HT-29 (cell line): ENCODE results near the gene NFKB1. TPM values are rescaled to one million over a fixed set of nuclear protein-coding genes. Genes with fewer than 3 reads are reported as not detected.
A peak's percentile ranks its signal among the peaks of the same experiment; 100 is the strongest.

Experiments used
- DNase-seq: peaks from one replicate; pipeline ENCODE4 v3.0.0-alpha.2; 2015; ENCODE audit warnings: low spot score
- total RNA-seq: library from RNA; depleted of rRNA; stranded (reverse); fragments of >200 nt; shearing (Covaris generic); gene quantifications from 2 replicates; pipeline ENCODE4 v1.2.3, GENCODE V29; 2014

NFKB1 gene
- total RNA-seq, 1 experiment from 2014 or later: 21.2 TPM

DNA sequence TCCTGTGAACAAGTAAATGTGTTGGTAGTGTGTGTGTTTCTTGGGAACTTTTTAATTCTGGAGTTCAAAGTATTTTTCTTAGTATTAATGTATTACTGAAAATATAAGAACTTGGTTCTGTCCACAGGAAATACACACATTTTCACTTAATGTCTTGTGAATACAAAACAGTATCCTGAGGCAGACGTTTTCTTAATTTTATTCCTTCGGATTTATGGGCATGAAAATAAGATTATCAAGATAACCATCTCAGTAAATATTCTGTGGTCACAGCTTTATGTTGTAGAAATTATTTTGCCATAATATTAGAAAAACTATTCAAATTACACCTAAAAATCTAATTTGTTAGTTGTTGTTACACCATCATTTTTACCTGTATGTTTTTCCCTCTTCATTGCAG is 29.8 kb downstream of the NFKB1 start:
- no peak for DNase-seq

- no peak for DNase-seq
These were observed 30.3 kb downstream of the NFKB1 start for GRCh38 chr4:102531462-102531861.

GRCh38 chr4:102533348-102533747 is 32.2 kb downstream of the NFKB1 start:
- peak; percentile 34 for DNase-seq

DNA sequence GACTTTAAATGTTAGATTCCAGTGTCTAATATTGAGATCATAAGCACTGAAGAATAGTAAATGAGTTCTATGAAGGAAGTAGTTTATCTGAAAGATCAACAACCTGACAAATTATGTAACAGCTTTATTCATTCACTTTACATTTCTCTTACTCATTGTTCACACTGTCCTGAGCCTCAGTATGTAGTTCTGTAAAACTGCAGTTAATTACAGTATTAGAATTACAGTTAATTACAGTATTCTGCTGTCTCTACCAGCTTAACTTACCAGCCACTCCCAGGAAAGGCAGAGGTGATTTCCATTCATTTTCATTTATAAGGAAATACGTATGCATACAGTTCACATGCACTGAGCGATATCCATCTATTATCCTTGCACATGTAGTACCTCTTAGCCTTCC is 32.7 kb downstream of the NFKB1 start:
- peak; percentile 29 for DNase-seq

DNA sequence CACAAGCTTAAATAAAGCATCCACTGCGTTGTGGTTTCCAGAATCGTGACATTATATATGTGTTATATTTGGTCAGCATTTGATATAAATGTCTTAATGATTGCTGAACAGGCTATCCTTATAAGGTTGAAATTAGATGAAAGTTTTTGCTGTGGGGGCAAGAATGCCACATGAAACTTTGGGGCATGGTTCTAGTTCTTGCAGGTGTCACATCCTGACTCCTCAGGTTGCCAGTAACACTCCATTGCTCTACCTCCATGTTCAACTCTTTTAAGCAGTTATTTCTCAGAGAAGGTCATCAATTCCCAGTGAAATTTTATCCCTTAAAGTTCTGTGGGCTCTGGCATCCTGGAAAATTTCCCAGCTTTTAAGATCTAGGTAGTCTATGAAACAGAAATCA is 33.7 kb downstream of the NFKB1 start:
- no peak for DNase-seq

- DNase-seq: no peak
These were observed 34.4 kb downstream of the NFKB1 start for GRCh38 chr4:102535398-102536082.

DNA sequence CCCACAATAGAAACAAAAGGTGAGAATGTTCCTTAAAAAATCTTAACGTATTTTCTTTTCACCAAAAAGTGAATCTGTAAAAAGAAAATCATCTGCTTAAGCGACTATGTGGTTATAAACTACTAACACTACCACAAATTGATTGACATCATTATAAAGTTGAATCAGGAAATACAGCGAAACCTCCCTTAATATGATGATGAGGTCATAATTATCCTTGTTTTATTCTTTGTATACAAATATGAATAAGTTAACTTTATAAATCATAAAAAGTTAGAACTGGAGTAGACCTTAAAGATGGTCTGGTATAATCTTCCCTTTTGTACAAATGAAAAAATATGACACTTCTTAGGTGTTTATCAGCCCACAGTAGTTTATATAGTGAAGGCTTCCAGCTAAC is 35.6 kb downstream of the NFKB1 start:
- no peak for DNase-seq

- DNase-seq: no peak
These were observed 36.1 kb downstream of the NFKB1 start for GRCh38 chr4:102537269-102537668.

GRCh38 chr4:102541697-102542096 is 40.5 kb downstream of the NFKB1 start:
- DNase-seq: no peak

GRCh38 chr4:102543030-102543928 is 42.1 kb downstream of the NFKB1 start:
- DNase-seq: no peak

DNA sequence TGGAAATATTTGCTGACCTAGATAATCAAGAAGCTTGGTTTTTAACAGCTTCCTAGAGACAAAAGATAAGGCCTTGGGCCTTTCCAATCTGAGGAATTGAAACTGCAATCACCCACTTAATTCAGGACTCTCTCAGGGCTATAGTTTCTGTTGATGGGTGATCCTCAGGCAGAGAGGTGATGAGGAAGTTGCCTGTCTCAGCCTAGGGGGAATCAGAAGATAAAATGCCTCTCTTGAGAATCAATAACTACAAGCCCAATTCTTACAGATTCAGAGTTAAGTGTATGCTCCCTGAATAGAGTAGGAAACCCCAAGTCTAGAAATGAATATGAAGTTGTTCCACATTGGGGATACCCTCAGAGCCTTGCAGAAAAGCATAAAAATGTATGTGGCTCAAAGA is 45.5 kb downstream of the NFKB1 start:
- DNase-seq: no peak

DNA sequence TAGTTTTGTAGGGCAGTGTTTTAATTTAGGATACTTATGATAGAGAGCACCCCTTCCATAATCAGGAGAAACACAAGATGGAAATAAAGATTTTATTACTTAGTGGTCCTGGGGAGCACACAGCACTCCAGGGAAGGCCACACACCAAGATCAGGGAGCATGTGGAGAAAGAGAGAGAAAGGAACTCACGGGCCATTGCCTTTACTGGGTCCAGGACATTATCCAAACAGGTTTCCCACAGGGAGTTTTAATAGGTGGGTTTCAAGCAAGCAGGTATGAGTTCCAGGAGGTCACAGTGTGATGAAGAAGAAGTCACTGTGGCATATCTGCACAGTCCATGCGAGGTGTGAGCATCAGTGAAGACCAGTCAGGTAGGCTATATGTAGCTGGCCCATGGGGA is 46.8 kb downstream of the NFKB1 start:
- no peak for DNase-seq

- DNase-seq: no peak
These were observed 50.9 kb downstream of the NFKB1 start for GRCh38 chr4:102551958-102552565.

DNA sequence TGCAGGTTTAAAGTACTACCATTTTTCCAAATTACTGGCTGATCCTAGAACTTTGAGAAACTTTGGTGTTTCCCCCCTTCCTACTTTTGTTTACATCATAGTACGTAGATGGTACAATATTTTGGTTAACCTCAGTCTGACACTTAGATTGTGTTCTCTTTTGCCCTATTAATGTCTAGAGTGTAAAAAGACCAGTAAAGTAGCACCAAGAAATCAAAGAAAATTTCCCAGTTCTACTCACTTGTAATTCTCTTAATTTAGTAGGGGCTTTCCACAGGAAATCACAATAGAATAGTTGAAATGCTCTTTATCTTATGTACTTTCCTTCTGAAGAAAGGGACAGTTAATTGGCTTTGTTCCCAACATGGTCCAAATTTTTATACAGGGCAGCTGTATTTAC is 51.6 kb downstream of the NFKB1 start:
- DNase-seq: no peak

DNA sequence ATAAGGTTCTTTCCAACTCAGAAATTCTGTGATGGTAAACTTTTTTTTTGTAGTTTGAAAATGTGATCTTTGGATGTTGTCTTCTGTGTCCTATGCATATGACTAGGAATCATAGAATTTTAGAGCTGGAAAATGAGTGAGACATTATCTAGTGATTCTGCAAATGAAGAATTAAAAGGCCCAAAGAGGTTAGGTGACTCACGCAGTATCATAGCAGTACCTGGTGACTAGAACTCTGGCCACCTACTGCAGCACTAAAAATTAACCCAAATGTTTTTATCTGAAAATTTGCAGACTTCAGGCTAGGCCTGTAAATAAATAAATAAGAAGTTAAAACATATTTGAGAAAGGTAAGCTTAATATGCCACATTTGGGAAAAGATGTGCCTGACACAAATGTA is 52.8 kb downstream of the NFKB1 start:
- DNase-seq: no peak

DNA sequence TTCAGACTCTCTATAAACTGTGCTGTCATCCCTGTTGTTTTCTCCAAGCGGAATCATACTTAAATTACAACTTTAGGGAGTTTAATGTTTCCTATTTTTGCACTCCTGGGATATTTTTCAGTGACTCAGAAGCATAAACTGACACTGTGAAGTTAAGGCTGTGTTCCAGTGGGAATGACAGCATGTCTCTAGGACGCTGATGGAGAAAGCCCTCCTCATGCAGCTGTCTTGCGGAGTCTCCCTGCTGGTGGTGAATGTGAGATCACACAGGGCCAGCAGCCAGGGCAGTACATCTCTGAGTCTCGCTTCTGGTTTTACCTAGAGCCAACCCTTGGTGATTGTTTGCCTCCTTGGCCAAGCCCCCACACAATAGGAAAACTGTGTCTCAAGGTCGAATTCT is 53.3 kb downstream of the NFKB1 start:
- DNase-seq: no peak

- no peak for DNase-seq
These were observed 53.8 kb downstream of the NFKB1 start for GRCh38 chr4:102554992-102555391.

GRCh38 chr4:102557636-102558035 is 56.5 kb downstream of the NFKB1 start:
- DNase-seq: no peak

GRCh38 chr4:102560115-102560514 is 59.0 kb downstream of the NFKB1 start:
- DNase-seq: no peak

DNA sequence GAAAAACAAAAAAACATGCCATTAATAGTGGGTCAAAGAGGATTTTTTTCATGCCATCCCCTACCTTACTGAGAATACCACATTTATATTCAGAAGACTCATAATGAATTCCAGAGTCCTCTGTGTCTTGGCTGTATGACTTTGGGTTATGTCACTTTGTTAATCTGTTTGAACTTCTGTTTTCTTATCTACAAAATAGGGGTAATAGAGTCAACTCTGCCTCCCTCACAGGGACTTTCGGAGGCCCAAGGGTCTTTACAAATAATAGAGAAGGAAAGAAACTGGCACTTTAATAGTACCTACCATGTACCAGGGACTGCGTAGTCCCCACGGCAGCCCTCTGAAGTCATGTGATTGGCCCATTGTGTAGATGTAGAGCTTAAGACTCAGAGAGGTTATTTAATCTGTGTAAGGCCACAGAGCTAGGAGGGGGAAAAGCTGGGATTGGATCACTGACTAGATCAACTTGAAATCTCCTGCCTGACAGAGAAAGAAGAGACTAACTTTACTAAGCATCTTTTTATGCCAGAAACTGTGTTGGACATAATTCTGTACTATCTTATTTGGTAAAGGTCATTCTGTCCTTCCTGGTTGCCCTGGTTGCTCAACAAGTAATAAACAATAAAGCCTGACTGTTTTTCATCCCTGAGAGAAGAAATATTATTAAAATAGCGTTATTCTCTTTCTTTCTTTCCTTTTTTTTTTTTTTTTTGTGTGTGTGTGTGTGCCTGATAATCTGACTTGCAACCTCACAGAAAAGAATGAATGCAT is 59.6 kb downstream of the NFKB1 start:
- DNase-seq: no peak

DNA sequence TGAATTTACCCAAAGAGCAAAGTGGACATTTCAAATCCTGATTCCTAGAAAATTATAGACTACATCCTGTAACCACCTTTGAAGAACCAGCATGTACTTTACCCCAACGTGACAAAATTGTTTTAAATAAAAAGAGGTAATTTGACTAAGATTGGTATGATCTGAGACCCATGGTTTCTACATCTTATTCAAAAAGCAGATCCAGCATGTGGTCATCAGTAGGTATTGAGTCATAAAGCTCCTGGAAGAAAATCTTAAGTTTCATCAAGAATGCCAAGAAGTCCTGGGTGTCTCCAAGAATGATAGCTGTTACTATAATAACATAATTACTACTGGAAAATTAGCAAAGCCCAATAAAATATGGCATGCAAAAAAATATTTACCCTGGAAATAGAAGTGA is 61.8 kb downstream of the NFKB1 start:
- no peak for DNase-seq
